Mammary epithelial cell (primary cell): ENCODE data around the gene SLC35F1.

ENCODE experiments used
- CTCF ChIP-seq, 2 donors: IDR thresholded peaks in 1 of 2; conservative IDR thresholded peaks in 1 of 2; 2 replicates each; pipeline ENCODE4 v1.5.1; 2011 to 2012; ENCODE audit warnings: inconsistent platforms in 2 of 2, low read length in 2 of 2, mild to moderate bottlenecking in 2 of 2, control low read depth in 1 of 2, low read depth in 1 of 2; ENCODE audit not compliant: insufficient read depth in 1 of 2; ENCODE audit errors: extremely low read depth in 1 of 2
- EZH2 ChIP-seq: IDR thresholded peaks from 2 replicates; pipeline ENCODE4 v1.6.1; 2012; ENCODE audit warnings: low read length, inconsistent platforms, borderline replicate concordance

- TF ChIP-seq CTCF (conservative IDR thresholded peaks at IDR 0.05 in 1 of 2, IDR thresholded peaks at IDR 0.05 in 1 of 2; ENCODE audit: extremely low read depth in 1 of 2, insufficient read depth in 1 of 2, low read depth in 1 of 2, low read length in 2 of 2) (no peak), EZH2 (no peak)
Observed at GRCh38 chr6:118044275-118044674, 137.2 kb downstream of the SLC35F1 start.
